Astrocyte (in vitro differentiated cells and primary cell): ENCODE results near the gene PBX3. TPM values are rescaled to one million over a fixed set of nuclear protein-coding genes. Genes with fewer than 3 reads are reported as not detected.

ENCODE experiments used
- DNase-seq: peaks from one replicate; pipeline ENCODE4 v3.0.0-alpha.2; 2010; ENCODE audit warnings: low read depth
- FAIRE-seq: peaks from 2 replicates; lab custom pipeline; 2011; peaks lifted over from hg19 to GRCh38; lab: Jason Lieb, UNC
- H2AFZ ChIP-seq: 2 replicates; pipeline ENCODE4 v1.6.0; 2012; ENCODE audit warnings: low read depth, low read length, inconsistent platforms
- H3K27ac ChIP-seq: 2 replicates; pipeline ENCODE4 v1.5.1; 2011; ENCODE audit warnings: low read depth, low read length, inconsistent platforms
- H3K27me3 ChIP-seq: 2 replicates; pipeline ENCODE4 v1.6.0; 2011; ENCODE audit warnings: low read length, inconsistent platforms; ENCODE audit not compliant: insufficient read depth
- H3K36me3 ChIP-seq: 2 replicates; pipeline ENCODE4 v1.5.1; 2011; ENCODE audit warnings: low read length, inconsistent platforms; ENCODE audit not compliant: insufficient read depth
- H3K4me1 ChIP-seq: 2 replicates; pipeline ENCODE4 v1.5.1; 2011; ENCODE audit warnings: low read length, inconsistent platforms; ENCODE audit not compliant: insufficient read depth
- H3K4me2 ChIP-seq: 2 replicates; pipeline ENCODE4 v1.6.0; 2012; ENCODE audit warnings: low read length, inconsistent platforms
- H3K4me3 ChIP-seq: 2 replicates; pipeline ENCODE4 v1.5.1; 2011; ENCODE audit warnings: low read depth, mild to moderate bottlenecking, low read length, inconsistent platforms; ENCODE audit not compliant: insufficient read depth
- H3K79me2 ChIP-seq: 2 replicates; pipeline ENCODE4 v1.6.0; 2012; ENCODE audit warnings: mild to moderate bottlenecking, low read length, inconsistent platforms; ENCODE audit not compliant: insufficient read depth
- H3K9ac ChIP-seq: 2 replicates; pipeline ENCODE4 v1.6.0; 2012; ENCODE audit warnings: mild to moderate bottlenecking, low read length, inconsistent platforms
- H3K9me3 ChIP-seq: 2 replicates; pipeline ENCODE4 v1.5.1; 2012; ENCODE audit warnings: low read depth, mild to moderate bottlenecking, low read length, inconsistent platforms; ENCODE audit not compliant: insufficient read depth
- H4K20me1 ChIP-seq: 2 replicates; pipeline ENCODE4 v1.6.0; 2012; ENCODE audit warnings: low read length, inconsistent platforms; ENCODE audit not compliant: insufficient read depth
- H3K27ac Mint-ChIP-seq: one replicate; pipeline ENCODE4 v1.8.0; 2021; ENCODE audit warnings: mild to moderate bottlenecking, mixed read lengths; ENCODE audit not compliant: unreplicated experiment
- H3K27me3 Mint-ChIP-seq: one replicate; pipeline ENCODE4 v1.8.0; 2021; ENCODE audit warnings: low read depth, mixed read lengths; ENCODE audit not compliant: unreplicated experiment
- H3K36me3 Mint-ChIP-seq: one replicate; pipeline ENCODE4 v1.8.0; 2021; ENCODE audit warnings: low read depth, mixed read lengths; ENCODE audit not compliant: unreplicated experiment
- H3K4me1 Mint-ChIP-seq: one replicate; pipeline ENCODE4 v1.8.0; 2021; ENCODE audit warnings: low read depth, mixed read lengths; ENCODE audit not compliant: unreplicated experiment
- H3K4me3 Mint-ChIP-seq: one replicate; pipeline ENCODE4 v1.8.0; 2021; ENCODE audit warnings: mild to moderate bottlenecking, moderate library complexity, mixed read lengths; ENCODE audit not compliant: unreplicated experiment
- H3K9me3 Mint-ChIP-seq: one replicate; pipeline ENCODE4 v1.8.0; 2021; ENCODE audit warnings: mild to moderate bottlenecking, mixed read lengths; ENCODE audit not compliant: unreplicated experiment
- EZH2 ChIP-seq: IDR thresholded peaks from 2 replicates; pipeline ENCODE4 v1.6.1; 2012; ENCODE audit warnings: mild to moderate bottlenecking, low read length, inconsistent platforms; ENCODE audit not compliant: insufficient read depth
- total RNA-seq: library from RNA; stranded (reverse); gene quantifications from 2 replicates; pipeline ENCODE4 v1.2.1, GENCODE V29; 2021
- TF ChIP-seq, protein P1 (sequence below): IDR thresholded peaks from 2 replicates; pipeline ENCODE4 v1.5.1; 2011; ENCODE audit warnings: low read depth, mild to moderate bottlenecking, inconsistent platforms, low read length, moderate library complexity; ENCODE audit not compliant: insufficient read depth

The PBX3 gene
- total RNA-seq, 1 donor from 2014 or later = 51.2 TPM

DNA sequence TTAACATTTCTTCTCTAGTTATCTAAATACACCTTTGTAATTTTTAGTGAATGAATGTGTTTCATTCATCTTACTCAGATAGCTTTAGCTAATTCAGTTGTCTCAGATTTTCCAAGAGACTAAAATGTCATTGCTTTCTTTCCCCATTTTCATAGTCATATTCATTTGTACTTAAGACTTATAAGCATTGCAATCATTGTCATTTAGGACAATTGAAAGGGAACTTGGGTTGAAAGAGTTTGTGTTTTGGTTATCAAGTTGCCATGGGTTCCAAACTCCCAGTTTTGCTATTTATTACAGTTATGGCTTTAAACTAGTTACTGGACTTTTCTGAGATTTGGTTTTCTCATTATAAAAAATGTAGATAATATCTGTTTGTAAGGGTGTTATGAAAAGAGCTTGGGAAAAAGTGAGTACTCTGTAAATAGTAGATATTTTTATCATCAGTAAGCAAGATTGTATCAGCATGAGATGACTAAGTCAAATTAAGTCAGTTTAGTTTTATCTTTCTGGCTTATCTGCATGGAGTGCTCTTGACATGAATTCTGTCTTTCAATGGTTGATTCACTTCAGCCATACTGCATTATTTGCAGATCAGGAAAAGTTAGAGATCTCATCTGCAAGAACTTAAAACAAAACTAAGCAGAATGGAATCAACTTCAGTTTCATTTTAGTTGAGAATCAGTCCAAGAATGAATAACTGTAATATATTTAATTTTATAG, 107.5 kb downstream of the PBX3 start:
- Histone ChIP-seq H3K9me3 (no peaks in the 10 kb centered on the region), H3K4me2 (no peak overlapping the region), H3K4me1 (no peaks in the 10 kb centered on the region), H3K27ac (peak overlapping the region; percentile 14), H4K20me1 (peaks cover 15% of the 10 kb centered on the region), H3K9ac (no peak overlapping the region), H3K4me3 (no peak overlapping the region), H3K79me2 (peaks cover 71% of the 10 kb centered on the region), H2AFZ (no peak overlapping the region), H3K36me3 (no peaks in the 10 kb centered on the region), H3K27me3 (no peaks in the 10 kb centered on the region)
- DNase-seq (peak; percentile 67), FAIRE-seq (no peak)
- Mint-ChIP-seq H3K27ac (no peak overlapping the region), H3K36me3 (no peaks in the 10 kb centered on the region), H3K4me3 (no peak overlapping the region), H3K27me3 (no peaks in the 10 kb centered on the region), H3K4me1 (peaks cover 4% of the 10 kb centered on the region), H3K9me3 (no peaks in the 10 kb centered on the region)
- TF ChIP-seq, protein P1, sequence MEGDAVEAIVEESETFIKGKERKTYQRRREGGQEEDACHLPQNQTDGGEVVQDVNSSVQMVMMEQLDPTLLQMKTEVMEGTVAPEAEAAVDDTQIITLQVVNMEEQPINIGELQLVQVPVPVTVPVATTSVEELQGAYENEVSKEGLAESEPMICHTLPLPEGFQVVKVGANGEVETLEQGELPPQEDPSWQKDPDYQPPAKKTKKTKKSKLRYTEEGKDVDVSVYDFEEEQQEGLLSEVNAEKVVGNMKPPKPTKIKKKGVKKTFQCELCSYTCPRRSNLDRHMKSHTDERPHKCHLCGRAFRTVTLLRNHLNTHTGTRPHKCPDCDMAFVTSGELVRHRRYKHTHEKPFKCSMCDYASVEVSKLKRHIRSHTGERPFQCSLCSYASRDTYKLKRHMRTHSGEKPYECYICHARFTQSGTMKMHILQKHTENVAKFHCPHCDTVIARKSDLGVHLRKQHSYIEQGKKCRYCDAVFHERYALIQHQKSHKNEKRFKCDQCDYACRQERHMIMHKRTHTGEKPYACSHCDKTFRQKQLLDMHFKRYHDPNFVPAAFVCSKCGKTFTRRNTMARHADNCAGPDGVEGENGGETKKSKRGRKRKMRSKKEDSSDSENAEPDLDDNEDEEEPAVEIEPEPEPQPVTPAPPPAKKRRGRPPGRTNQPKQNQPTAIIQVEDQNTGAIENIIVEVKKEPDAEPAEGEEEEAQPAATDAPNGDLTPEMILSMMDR = no peak
- no peak for TF ChIP-seq EZH2

DNA sequence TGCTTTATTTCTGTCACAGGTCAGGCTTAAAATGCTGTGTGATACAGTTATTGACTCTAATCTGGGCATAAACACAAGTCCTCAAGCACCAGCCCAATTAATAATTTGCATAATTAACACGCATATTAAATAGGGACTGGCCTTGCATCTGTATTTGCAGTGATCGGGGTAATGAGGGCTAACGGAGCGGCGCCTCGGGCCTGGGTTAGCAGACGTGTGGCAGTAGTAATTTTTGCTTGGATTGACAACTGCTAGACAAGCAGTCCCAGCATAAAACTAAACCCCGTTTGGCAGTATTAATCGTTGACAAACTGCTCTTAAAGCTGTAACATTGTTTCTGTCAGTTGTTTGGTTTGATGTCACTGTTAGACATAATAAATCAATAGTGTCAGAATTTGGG, 109.2 kb downstream of the PBX3 start:
- no peak overlapping the region for H3K4me3 Mint-ChIP-seq
- H3K4me1 Mint-ChIP-seq = peaks cover 4% of the 10 kb centered on the region
- no peaks in the 10 kb centered on the region for H3K36me3 ChIP-seq
- no peak overlapping the region for H3K9ac ChIP-seq
- peaks cover 74% of the 10 kb centered on the region for H3K79me2 ChIP-seq
- H4K20me1 ChIP-seq = peaks cover 21% of the 10 kb centered on the region
- H3K27ac Mint-ChIP-seq = no peak overlapping the region
- H3K4me3 ChIP-seq = no peak overlapping the region
- H3K27me3 ChIP-seq = no peaks in the 10 kb centered on the region
- H3K27ac ChIP-seq = no peak overlapping the region
- no peaks in the 10 kb centered on the region for H3K4me1 ChIP-seq
- FAIRE-seq = no peak
- H3K36me3 Mint-ChIP-seq = no peaks in the 10 kb centered on the region
- DNase-seq = no peak
- TF ChIP-seq, protein P1 = no peak
- TF ChIP-seq EZH2 = no peak
- H3K9me3 ChIP-seq = no peaks in the 10 kb centered on the region
- H3K9me3 Mint-ChIP-seq = no peaks in the 10 kb centered on the region
- H2AFZ ChIP-seq = no peak overlapping the region
- H3K4me2 ChIP-seq = no peak overlapping the region
- no peaks in the 10 kb centered on the region for H3K27me3 Mint-ChIP-seq

DNA sequence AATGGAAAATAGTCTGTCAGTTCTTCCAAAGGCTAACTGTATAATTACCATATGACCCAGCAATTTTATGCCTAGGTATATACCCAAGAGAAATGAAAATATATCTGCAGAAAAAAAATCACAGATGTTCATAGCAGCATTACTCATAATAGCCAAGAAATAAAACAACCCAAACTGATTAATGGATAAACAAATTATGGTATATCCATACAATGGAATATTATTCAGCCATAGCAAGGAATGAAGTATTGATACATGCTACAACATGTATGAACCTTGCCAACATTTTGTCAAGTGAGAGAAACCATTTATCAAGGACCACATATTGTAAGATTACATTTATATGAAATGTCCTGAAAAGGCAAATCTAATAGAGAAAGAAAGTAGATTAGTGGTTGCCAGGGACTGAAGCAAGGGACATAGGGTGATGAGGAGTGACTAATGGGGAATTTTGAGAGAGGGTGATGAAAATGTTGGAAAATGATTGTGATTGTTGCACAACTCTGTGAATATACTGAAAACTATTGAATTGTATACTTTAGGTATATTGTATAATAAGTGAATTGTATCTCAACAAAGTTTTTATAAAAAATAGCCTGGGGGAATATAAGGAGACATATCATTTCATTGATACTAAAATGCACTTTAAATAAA, 114.4 kb downstream of the PBX3 start:
- H4K20me1 ChIP-seq = peaks cover 19% of the 10 kb centered on the region
- no peaks in the 10 kb centered on the region for H3K27me3 ChIP-seq
- no peaks in the 10 kb centered on the region for H3K4me1 Mint-ChIP-seq
- TF ChIP-seq, protein P1 = no peak
- no peak for TF ChIP-seq EZH2
- no peak overlapping the region for H3K27ac Mint-ChIP-seq
- H3K9ac ChIP-seq = no peak overlapping the region
- H3K4me2 ChIP-seq = no peak overlapping the region
- no peak overlapping the region for H2AFZ ChIP-seq
- no peak overlapping the region for H3K4me3 ChIP-seq
- DNase-seq = no peak
- H3K36me3 Mint-ChIP-seq = no peaks in the 10 kb centered on the region
- peaks cover 67% of the 10 kb centered on the region for H3K79me2 ChIP-seq
- H3K9me3 ChIP-seq = no peaks in the 10 kb centered on the region
- no peak for FAIRE-seq
- H3K4me1 ChIP-seq = no peaks in the 10 kb centered on the region
- H3K4me3 Mint-ChIP-seq = no peak overlapping the region
- H3K27me3 Mint-ChIP-seq = no peaks in the 10 kb centered on the region
- no peaks in the 10 kb centered on the region for H3K9me3 Mint-ChIP-seq
- H3K36me3 ChIP-seq = no peaks in the 10 kb centered on the region
- H3K27ac ChIP-seq = no peak overlapping the region
